GM21360 (cell line): ENCODE measurements around the gene DKK2.
"Not testable (repeated sequence)": the region's sequence is repeated elsewhere in the genome, so short reads cannot be mapped to it uniquely, and the experiment has no call there.

Experiments
- ATAC-seq: cut with Tn5 transposase; IDR thresholded peaks from one replicate; pipeline ENCODE4 v1.9.1; 2021; ENCODE audit warnings: mild to moderate bottlenecking, moderate library complexity; ENCODE audit not compliant: unreplicated experiment

DKK2 gene

GRCh38 chr4:106914223-106914622 is 121.9 kb downstream of the DKK2 start:
- ATAC-seq = no peak

GRCh38 chr4:106909486-106910188 is 126.5 kb downstream of the DKK2 start:
- ATAC-seq = no peak

GRCh38 chr4:106908049-106908448 is 128.1 kb downstream of the DKK2 start:
- not testable (repeated sequence) for ATAC-seq

GRCh38 chr4:106907216-106907615 is 128.9 kb downstream of the DKK2 start:
- ATAC-seq = no peak

GRCh38 chr4:106906728-106907127 is 129.4 kb downstream of the DKK2 start:
- no peak for ATAC-seq

- peak; percentile 87 for ATAC-seq
Measured at GRCh38 chr4:106898621-106899230, 137.4 kb downstream of the DKK2 start.

GRCh38 chr4:106893903-106894302 is 142.2 kb downstream of the DKK2 start:
- ATAC-seq = no peak

GRCh38 chr4:106893395-106893881 is 142.7 kb downstream of the DKK2 start:
- ATAC-seq = no peak

- no peak for ATAC-seq
Measured at GRCh38 chr4:106892786-106893185, 143.3 kb downstream of the DKK2 start.

GRCh38 chr4:106875340-106875739 is 160.8 kb downstream of the DKK2 start:
- ATAC-seq = no peak
